Measurements from ENCODE around the gene UGT1A5. TPM values are rescaled to one million over a fixed set of nuclear protein-coding genes. Genes with fewer than 3 reads are reported as not detected.

UGT1A5 gene
- total RNA-seq, 2 donors from 2014 or later: 2.1 to 3.7 TPM

DNA sequence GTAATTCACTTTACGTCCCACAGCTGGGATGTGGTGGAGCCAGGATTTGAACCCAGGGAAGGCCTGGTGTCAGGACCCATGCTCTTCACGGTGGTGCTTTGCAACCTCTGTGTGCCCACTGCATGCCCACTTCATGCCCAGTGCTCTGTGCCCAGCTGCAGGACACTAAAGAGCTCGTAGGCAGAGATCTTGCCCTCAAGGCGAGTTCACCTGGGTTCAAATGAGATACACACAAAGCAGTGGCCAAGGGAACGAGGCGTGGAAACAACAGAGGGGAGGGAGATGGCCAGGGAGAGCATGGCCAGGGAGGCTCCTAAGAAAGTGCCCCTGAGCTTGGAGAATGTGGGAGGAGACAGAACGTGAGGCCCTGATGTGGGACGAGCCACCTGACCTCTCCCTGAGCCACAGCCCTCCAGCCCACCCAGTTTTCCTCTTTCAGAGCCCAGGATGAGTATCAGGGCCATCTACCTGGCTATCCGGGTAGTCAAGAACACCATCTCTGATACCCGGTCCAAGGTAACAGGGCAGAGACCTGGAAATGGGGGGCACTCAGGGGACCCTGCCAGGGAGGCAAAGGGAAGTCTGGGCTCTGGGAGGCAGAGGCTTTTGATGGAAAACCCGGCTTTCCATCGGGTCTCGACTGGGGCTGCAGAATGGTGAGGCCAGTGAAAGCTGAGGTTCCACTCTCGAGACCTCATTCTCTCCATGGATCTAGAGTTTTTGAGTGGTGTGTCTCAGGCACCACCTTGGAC lies 85.8 kb downstream of the UGT1A5 start:
- intact Hi-C loops (cut with DNase I, micrococcal nuclease): no loop called here
- DNase-seq (no peak), ATAC-seq (no peak)

DNA sequence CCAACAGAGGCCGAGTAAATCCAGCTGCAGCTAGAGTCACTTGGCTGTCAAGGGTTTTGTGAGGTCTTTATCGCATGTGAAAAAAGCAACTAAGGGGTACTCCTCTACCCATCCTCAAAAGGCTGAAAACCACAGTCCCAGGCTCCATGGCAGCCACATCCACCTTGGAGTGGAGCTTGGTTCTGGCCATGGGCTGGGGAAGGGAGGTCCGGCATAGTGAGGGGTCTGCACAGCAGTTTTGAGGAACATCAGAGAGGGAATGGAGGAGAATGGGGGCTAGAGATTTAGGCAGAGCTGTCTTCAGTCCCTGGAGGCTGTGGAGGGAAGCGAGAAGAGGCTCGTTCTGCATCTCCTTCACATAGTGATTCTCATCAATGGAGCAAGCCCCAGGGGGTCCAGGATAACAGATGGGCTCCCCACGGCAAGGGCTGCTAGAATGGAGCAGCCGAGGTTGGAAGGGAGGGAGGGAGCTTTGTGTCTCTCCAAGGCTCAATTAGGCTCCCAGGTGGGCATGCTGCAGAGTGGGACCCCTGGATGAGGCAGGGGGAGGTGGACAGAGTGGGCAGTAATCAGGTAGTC lies 86.5 kb downstream of the UGT1A5 start:
- ATAC-seq (no peak), DNase-seq (no peak)
- intact Hi-C loops (cut with DNase I, micrococcal nuclease): no loop called here

DNA sequence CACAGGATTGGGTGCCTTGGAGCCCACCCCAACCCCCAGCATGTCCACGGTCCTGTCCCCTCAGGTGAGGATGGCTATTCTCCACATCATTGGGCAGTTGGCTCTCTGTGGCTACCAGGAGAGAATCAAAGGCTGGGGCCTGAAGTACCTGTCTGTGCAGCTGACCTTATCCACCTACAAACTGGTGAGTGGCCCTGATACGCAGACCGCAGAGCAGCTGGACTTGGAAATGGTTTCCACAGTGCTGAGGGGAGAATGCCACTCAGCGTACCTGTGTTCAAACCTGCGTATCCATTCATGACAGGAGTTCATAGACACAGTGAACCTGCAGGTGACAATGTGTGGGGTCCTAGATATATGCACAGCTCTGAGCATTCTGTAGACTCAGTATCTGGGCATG lies 87.0 kb downstream of the UGT1A5 start:
- DNase-seq (no peak), ATAC-seq (no peak)
- intact Hi-C loops (cut with DNase I, micrococcal nuclease): no loop called here

DNA sequence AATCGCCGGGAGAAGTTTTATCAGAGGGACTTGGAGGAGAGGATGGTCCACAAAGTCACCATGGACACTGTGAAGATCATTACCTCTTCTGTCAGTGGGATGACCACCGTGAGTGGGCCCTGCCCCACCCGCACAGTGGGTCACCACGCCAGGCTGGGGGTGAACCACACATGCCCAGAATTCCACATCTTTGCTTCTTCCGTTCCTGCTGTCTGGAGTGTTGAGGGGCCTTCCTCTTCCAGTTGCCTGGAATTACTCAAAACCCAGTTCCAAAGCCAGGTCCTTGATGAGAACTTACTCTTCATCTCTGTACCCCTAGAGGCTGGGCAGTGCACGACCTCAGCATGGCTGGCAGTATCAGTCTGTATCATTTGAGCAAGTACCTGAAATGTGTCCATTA lies 87.5 kb downstream of the UGT1A5 start:
- ATAC-seq: no peak
- intact Hi-C loops (cut with DNase I, micrococcal nuclease): no loop called here
- DNase-seq: no peak

DNA sequence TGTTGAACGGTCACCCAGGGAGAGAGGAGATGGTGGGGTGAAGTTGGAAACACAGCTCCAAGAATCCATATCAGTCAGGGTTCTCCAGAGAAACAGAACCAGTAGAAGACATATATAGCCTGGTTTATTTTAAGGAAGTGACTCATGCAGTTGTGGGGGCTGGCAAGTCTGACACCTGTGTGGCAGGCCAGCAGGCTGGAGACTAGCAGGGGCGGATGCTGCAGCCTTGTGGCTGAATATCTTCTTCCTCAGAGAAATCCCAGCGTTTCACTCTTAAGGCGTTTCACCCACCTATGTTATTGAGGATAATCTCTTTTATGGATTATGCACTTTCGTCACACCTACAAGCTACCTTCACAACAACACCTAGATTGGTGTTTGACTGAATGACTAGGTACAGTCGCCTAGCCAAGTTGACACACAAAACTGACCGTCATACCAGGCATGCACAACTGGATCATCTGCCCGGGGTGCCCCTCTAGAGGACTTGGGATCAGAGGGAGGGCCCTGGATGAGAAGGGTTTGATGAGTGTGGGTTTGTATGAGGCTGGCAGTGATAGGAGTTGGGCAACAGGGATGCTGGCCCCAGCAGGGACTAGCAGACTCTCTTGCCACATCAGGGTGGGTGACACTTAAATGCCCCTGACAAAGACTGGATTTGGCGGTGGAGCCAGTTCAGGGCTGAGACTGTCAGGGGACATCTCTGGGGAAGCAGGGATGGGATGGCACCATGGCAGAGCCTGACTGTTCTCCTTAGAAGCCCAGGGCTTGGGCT lies 88.8 kb downstream of the UGT1A5 start:
- ATAC-seq: no peak
- intact Hi-C loops (cut with DNase I, micrococcal nuclease): no loop called here
- DNase-seq: no peak

- DNase-seq: no peak
- intact Hi-C loops (cut with DNase I, micrococcal nuclease): no loop called here
- no peak for ATAC-seq
Observed at GRCh38 chr2:233802132-233802815, 89.6 kb downstream of the UGT1A5 start.

GRCh38 chr2:233803292-233803911 lies 90.7 kb downstream of the UGT1A5 start:
- no peak for ATAC-seq
- intact Hi-C loops (cut with DNase I, micrococcal nuclease): no loop called here
- no peak for DNase-seq

GRCh38 chr2:233803994-233804393 lies 91.3 kb downstream of the UGT1A5 start:
- intact Hi-C loops (cut with DNase I, micrococcal nuclease): no loop called here
- no peak for DNase-seq
- ATAC-seq: no peak

- intact Hi-C loops (cut with DNase I, micrococcal nuclease): no loop called here
- no peak for DNase-seq
- no peak for ATAC-seq
Observed at GRCh38 chr2:233807215-233807865, 94.6 kb downstream of the UGT1A5 start.

DNA sequence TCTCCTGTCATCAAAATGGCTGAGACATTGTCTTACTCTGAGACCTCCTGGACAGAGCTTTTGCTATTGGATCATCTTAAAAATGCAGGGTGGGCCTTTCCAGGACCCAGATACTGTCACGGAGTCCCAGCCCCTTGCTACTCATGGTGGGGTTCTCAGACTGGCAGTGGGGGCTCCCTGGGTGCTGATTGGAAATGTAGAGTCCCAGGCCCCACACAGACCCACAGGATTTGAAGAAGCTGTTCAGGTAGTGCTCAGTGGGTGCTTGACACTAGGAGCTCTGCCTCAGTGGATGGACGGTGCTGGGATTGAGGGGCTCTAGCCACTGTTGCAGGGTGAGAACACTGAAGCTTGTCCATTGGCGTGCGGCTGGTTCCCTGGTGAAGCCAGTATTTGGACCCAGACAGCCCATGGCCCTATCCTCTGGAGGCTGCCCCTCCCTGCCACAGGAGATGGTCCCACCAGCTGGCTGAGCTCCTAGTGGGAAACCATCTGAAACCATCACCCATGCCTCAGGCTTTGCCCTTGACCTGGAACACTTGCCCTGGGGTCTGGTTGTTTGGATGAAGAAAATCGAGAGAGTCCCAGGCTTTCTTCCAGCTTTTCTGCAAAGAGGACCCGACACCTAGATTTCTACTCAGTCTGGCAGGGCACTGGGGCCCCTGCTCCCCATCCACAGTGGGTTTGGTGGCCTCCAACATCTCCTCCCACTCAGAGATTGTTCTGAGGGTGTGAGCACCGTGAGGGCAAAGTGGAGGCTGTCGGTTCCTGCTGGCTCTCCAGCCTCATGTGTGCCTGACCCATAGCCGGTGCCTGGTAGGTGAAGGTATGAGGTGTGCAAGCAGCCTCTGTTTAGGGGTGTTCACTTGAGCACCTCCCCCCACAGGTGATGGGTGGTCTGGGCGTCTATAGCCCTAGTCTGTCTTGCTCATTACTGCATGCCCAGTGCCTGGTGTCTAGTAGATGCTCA lies 95.5 kb downstream of the UGT1A5 start:
- ATAC-seq (no peak), DNase-seq (no peak)
- intact Hi-C loops (cut with DNase I, micrococcal nuclease): no loop called here

- ATAC-seq (no peak), DNase-seq (no peak)
- intact Hi-C loops (cut with DNase I, micrococcal nuclease): no loop called here
Observed at GRCh38 chr2:233810385-233810784, 97.7 kb downstream of the UGT1A5 start.

GRCh38 chr2:233811087-233811486 lies 98.4 kb downstream of the UGT1A5 start:
- no peak for DNase-seq
- ATAC-seq: no peak
- intact Hi-C loops (cut with DNase I, micrococcal nuclease): no loop called here

DNA sequence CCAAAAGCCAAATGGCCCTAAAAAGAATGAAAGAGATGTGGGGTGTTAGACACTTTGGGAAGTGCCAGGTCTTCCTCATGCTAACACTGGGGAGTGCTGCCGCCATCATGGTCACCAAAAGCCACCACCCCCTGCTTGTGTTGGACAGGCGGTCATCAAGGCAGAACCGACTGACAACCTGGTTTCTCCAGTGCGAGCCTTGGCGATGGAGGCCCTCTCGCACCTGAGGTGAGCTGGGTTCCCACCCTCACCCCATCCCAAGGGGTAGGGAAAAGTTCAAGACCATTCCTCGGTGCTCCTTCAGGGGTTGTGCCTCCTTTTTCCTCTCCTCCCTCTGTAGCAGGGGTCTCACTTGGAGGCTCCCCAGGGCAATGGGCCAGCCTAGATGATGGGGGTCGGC lies 99.0 kb downstream of the UGT1A5 start:
- DNase-seq (no peak), ATAC-seq (no peak)
- intact Hi-C loops (cut with DNase I, micrococcal nuclease): no loop called here

GRCh38 chr2:233813236-233814055 lies 100.7 kb downstream of the UGT1A5 start:
- intact Hi-C loops (cut with DNase I, micrococcal nuclease): no loop called here
- no peak for DNase-seq
- ATAC-seq: no peak

DNA sequence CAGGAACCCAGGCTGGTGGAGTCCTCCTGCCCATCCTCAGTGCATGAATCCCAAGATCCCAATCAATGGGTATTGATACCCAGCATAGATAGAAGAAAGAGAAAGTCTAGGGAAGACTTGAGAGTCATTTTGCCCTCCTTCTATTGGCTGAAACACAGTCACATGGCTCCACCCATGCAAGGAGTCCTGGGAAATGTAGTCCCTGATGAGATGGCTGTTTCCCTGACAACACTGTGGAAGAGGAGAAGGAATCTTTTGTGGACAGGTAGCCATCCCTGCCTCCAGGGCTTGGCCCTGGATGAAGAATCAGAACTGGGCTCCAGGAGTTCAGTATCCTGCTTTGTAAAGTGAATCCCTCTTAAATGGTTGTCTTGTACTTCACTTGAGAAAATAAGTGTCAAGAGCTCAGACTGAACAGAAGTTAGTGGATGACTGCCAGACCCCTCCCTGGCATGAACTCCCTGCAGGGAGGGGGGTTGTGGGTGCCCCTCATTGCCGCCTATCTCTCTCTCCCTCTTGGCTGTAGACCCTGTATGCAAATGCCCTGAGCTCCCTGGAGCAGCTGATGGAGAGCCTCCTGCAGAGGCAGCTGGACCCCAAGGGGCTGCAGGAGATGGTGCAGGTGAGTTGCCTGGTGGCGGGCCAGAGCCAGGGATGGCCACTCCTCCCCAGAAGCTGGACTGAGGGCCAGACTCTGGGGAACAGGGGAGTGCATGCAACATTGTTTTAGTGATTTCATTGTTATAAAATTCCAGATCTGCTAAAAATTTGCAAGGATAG lies 101.5 kb downstream of the UGT1A5 start:
- no peak for DNase-seq
- intact Hi-C loops (cut with DNase I, micrococcal nuclease): no loop called here

GRCh38 chr2:233815861-233816260 lies 103.2 kb downstream of the UGT1A5 start:
- DNase-seq (no peak), ATAC-seq (no peak)
- intact Hi-C loops (cut with DNase I, micrococcal nuclease): no loop called here

More for the DNA sequence above, 101.5 kb downstream of the UGT1A5 start:
- ATAC-seq: no peak
